CD4-positive, CD25-positive, alpha-beta regulatory T cell (primary cell): Measurements from ENCODE around the gene CENPP. TPM values are rescaled to one million over a fixed set of nuclear protein-coding genes. Genes with fewer than 3 reads are reported as not detected.

Source experiments
- ATAC-seq, 2 donors: fragments of 150-1000 bp; cut with Tn5 transposase; one replicate each; pipeline ENCODE4 v1.10.0; 2021; ENCODE audit warnings: low read depth in 2 of 2, moderate number of reproducible peaks in 2 of 2, moderate library complexity in 1 of 2
- DNase-seq, 3 donors: peaks; one replicate each; pipeline versions ENCODE4 v3.0.0 to v3.0.0-alpha.2; 2012 to 2022; ENCODE audit warnings: mixed read lengths in 1 of 3
- H3K27ac ChIP-seq: one replicate; pipeline ENCODE4 v1.7.0; 2013; ENCODE audit warnings: mild to moderate bottlenecking, low read length; ENCODE audit not compliant: insufficient read depth, poor library complexity, severe bottlenecking
- H3K27me3 ChIP-seq: one replicate; pipeline ENCODE4 v1.7.0; 2013; ENCODE audit warnings: low read length; ENCODE audit not compliant: control insufficient read depth, insufficient read depth
- H3K36me3 ChIP-seq: one replicate; pipeline ENCODE4 v1.7.0; 2013; ENCODE audit warnings: mild to moderate bottlenecking, low read length, moderate library complexity; ENCODE audit not compliant: control insufficient read depth, insufficient read depth
- H3K4me1 ChIP-seq: 2 replicates; pipeline ENCODE4 v1.7.0; 2013; ENCODE audit warnings: mild to moderate bottlenecking, low read length; ENCODE audit not compliant: insufficient read depth, control insufficient read depth, poor library complexity, severe bottlenecking
- H3K4me3 ChIP-seq: one replicate; pipeline ENCODE4 v1.7.0; 2013; ENCODE audit warnings: low read depth, mild to moderate bottlenecking, low read length, moderate library complexity
- H3K9me3 ChIP-seq, 2 experiments: 1 replicate in 1 of 2; 2 replicates in 1 of 2; pipeline ENCODE4 v1.7.0; 2013; ENCODE audit warnings: low read length in 2 of 2, mild to moderate bottlenecking in 1 of 2, moderate library complexity in 1 of 2; ENCODE audit not compliant: control insufficient read depth in 2 of 2
- H3K27ac Mint-ChIP-seq, 3 donors: one replicate each; pipeline ENCODE4 v1.8.0; 2020 to 2022; ENCODE audit warnings: mild to moderate bottlenecking in 3 of 3, mixed read lengths in 3 of 3, moderate library complexity in 2 of 3
- H3K27me3 Mint-ChIP-seq: one replicate; pipeline ENCODE4 v1.8.0; 2022; ENCODE audit warnings: mild to moderate bottlenecking, mixed read lengths
- H3K36me3 Mint-ChIP-seq: one replicate; pipeline ENCODE4 v1.8.0; 2020; ENCODE audit warnings: mixed read lengths
- H3K4me1 Mint-ChIP-seq, 4 donors: one replicate each; pipeline ENCODE4 v1.8.0; 2020 to 2022; ENCODE audit warnings: mixed read lengths in 4 of 4, mild to moderate bottlenecking in 1 of 4
- H3K4me3 Mint-ChIP-seq, 4 donors: one replicate each; pipeline ENCODE4 v1.8.0; 2020 to 2022; ENCODE audit warnings: mild to moderate bottlenecking in 4 of 4, mixed read lengths in 4 of 4, moderate library complexity in 3 of 4
- H3K9me3 Mint-ChIP-seq, 7 donors: one replicate each; pipeline ENCODE4 v1.8.0; 2020 to 2022; ENCODE audit warnings: mixed read lengths in 7 of 7, mild to moderate bottlenecking in 3 of 7, moderate library complexity in 2 of 7
- polyA plus RNA-seq, 4 donors: library from polyadenylated mRNA; unstranded; fragments of 300-500 nt; fragmentation: Illumina TruSeq; gene quantifications; one replicate each; pipeline ENCODE4 v1.2.3, GENCODE V29; 2021
- total RNA-seq: library from RNA; stranded (reverse); gene quantifications from one replicate; pipeline ENCODE4 v1.2.3, GENCODE V29; 2022

CENPP gene
- total and polyA plus RNA-seq, 5 donors from 2014 or later: 2.7 to 6.1 (median 4.4) TPM

DNA sequence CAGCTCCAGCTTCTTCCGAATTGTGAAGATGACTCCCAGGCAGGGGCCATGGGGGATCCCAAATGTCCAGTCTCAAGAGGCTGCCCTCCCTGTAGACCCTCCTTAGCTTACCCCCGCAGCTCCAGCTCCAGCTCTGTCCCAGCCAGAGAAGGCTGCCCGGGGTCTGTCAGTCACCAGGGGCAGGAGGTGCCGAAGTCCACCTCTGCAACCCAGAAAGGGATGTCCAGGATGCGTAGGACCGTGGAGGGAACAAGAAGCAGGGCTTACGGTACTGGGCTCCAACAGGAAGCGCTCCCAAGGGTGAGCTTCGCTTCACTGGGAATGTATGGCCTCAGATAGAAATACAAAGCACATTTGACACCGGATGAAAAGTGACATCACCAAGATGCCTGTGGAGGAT lies 338.2 kb downstream of the CENPP start:
- peaks cover 5% of the 10 kb centered on the region for H3K36me3 Mint-ChIP-seq
- no peaks in the 10 kb centered on the region for H3K9me3 ChIP-seq
- H3K4me3 Mint-ChIP-seq: no peak overlapping the region
- ATAC-seq: no peak
- no peak overlapping the region for H3K27ac Mint-ChIP-seq
- H3K4me1 ChIP-seq: peaks cover 12% of the 10 kb centered on the region
- no peak overlapping the region for H3K27ac ChIP-seq
- no peaks in the 10 kb centered on the region for H3K27me3 ChIP-seq
- H3K36me3 ChIP-seq: peaks cover 8% of the 10 kb centered on the region
- no peak overlapping the region for H3K4me3 ChIP-seq
- no peaks in the 10 kb centered on the region for H3K9me3 Mint-ChIP-seq
- no peak for DNase-seq
- peaks cover 10 to 66% (median 48%) of the 10 kb centered on the region in 4 donors for H3K4me1 Mint-ChIP-seq
- H3K27me3 Mint-ChIP-seq: no peaks in the 10 kb centered on the region

DNA sequence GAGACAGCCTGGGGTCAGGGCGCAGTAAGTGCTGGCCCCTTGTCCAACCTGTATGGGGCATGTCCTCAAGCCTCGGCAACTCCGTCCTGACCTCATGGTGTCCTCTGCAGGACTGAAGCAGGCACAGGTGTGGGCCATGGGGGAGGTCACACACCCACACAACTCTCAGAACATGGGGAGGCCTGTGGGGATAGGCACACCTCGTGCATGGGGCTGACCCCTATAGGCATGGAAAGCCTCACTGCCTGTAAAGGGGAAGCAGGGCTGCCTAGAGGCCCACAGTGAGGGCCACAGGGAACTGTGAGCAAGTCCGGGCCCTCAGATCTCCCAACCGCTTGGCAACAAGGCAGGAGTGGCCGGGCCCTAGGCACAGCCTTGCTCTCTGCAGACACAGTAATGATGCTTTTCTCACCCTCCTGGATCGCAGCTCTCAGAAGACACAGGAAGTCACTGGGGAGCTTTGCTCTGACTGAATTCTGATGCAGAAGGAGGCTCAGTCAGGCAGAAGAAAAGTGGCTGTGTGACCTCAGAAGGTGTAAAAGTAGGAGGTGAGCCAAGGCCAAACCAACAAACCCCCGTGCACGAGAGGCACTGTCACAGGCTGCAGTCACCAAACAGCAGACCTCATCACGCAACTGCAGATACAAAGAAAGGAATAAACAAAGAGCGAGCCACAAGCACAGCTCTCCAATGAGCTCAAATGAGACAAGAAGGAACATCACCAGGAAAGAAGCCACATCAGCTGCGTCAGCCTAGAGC lies 338.8 kb downstream of the CENPP start:
- peak in 1 of 2 donors; percentile 37 for ATAC-seq
- Histone ChIP-seq H3K4me1 (peaks cover 19% of the 10 kb centered on the region), H3K4me3 (no peak overlapping the region), H3K27ac (no peak overlapping the region), H3K27me3 (no peaks in the 10 kb centered on the region), H3K36me3 (peaks cover 8% of the 10 kb centered on the region), H3K9me3 (no peaks in the 10 kb centered on the region)
- peaks cover 10 to 70% (median 51%) of the 10 kb centered on the region in 4 donors for H3K4me1 Mint-ChIP-seq
- peaks cover 5% of the 10 kb centered on the region for H3K36me3 Mint-ChIP-seq
- H3K27me3 Mint-ChIP-seq: no peaks in the 10 kb centered on the region
- H3K4me3 Mint-ChIP-seq: peak overlapping the region in 3 of 4 donors; percentile 8 to 79 (median 54)
- peak overlapping the region in 2 of 3 donors; percentile 73 to 82 for H3K27ac Mint-ChIP-seq
- DNase-seq: peak in 2 of 3 donors; percentile 6 to 49
- no peaks in the 10 kb centered on the region for H3K9me3 Mint-ChIP-seq

- Histone ChIP-seq H3K4me3 (no peak overlapping the region), H3K27me3 (no peaks in the 10 kb centered on the region), H3K4me1 (peaks cover 25% of the 10 kb centered on the region), H3K9me3 (no peaks in the 10 kb centered on the region), H3K36me3 (peaks cover 8% of the 10 kb centered on the region), H3K27ac (no peak overlapping the region)
- peak overlapping the region in 2 of 3 donors; percentile 47 to 80 for H3K27ac Mint-ChIP-seq
- peaks cover 15 to 73% (median 50%) of the 10 kb centered on the region in 4 donors for H3K4me1 Mint-ChIP-seq
- DNase-seq (no peak), ATAC-seq (no peak)
- H3K36me3 Mint-ChIP-seq: peaks cover 5% of the 10 kb centered on the region
- H3K4me3 Mint-ChIP-seq: peak overlapping the region in 2 of 4 donors; percentile 29 to 100
- H3K9me3 Mint-ChIP-seq: no peaks in the 10 kb centered on the region
- H3K27me3 Mint-ChIP-seq: no peaks in the 10 kb centered on the region
Measured at GRCh38 chr9:92665836-92666235, 340.1 kb downstream of the CENPP start.

DNA sequence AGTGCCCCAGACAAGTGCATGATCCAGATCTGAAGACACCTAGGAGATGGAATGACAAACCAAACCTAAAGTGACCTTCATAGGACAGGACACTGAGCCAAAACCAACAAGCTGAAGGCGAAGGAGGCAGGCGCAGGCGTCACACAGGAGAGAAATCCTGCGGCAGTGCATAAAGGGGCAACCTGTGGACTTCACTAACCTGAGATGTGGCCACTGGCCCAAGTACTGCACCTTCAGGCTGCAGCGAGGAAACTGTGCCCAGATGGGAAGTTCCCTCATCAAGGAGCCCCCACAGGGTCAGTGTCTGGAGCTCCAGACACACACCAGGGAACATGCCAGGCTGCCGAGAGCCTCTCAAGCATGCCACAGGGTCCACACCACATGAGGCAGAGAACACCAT lies 340.5 kb downstream of the CENPP start:
- no peak for ATAC-seq
- peaks cover 5% of the 10 kb centered on the region for H3K36me3 Mint-ChIP-seq
- Histone ChIP-seq H3K27ac (no peak overlapping the region), H3K9me3 (no peaks in the 10 kb centered on the region), H3K27me3 (no peaks in the 10 kb centered on the region), H3K36me3 (peaks cover 8% of the 10 kb centered on the region), H3K4me1 (peaks cover 29% of the 10 kb centered on the region), H3K4me3 (no peak overlapping the region)
- peaks cover 15 to 74% (median 51%) of the 10 kb centered on the region in 4 donors for H3K4me1 Mint-ChIP-seq
- DNase-seq: no peak
- H3K4me3 Mint-ChIP-seq: peak overlapping the region in 3 of 4 donors; percentile 8 to 100 (median 29)
- no peaks in the 10 kb centered on the region for H3K27me3 Mint-ChIP-seq
- peak overlapping the region in 1 of 3 donors; percentile 47 for H3K27ac Mint-ChIP-seq
- no peaks in the 10 kb centered on the region for H3K9me3 Mint-ChIP-seq

- Mint-ChIP-seq H3K27ac (peak overlapping the region; percentile 48 to 78 (median 71)), H3K36me3 (peaks cover 5% of the 10 kb centered on the region), H3K4me1 (peaks cover 15 to 70% (median 50%) of the 10 kb centered on the region in 4 donors), H3K4me3 (peak overlapping the region in 3 of 4 donors; percentile 19 to 100 (median 46)), H3K27me3 (no peaks in the 10 kb centered on the region), H3K9me3 (no peaks in the 10 kb centered on the region)
- Histone ChIP-seq H3K27me3 (no peaks in the 10 kb centered on the region), H3K9me3 (no peaks in the 10 kb centered on the region), H3K27ac (no peak overlapping the region), H3K36me3 (peaks cover 8% of the 10 kb centered on the region), H3K4me3 (no peak overlapping the region), H3K4me1 (peaks cover 30% of the 10 kb centered on the region)
- DNase-seq (no peak), ATAC-seq (no peak)
Measured at GRCh38 chr9:92666912-92667532, 341.3 kb downstream of the CENPP start.

GRCh38 chr9:92668746-92669526 lies 343.2 kb downstream of the CENPP start:
- H3K9me3 Mint-ChIP-seq: no peaks in the 10 kb centered on the region
- H3K27ac Mint-ChIP-seq: peak overlapping the region in 2 of 3 donors; percentile 87
- peaks cover 10 to 64% (median 43%) of the 10 kb centered on the region in 4 donors for H3K4me1 Mint-ChIP-seq
- Histone ChIP-seq H3K27me3 (no peaks in the 10 kb centered on the region), H3K9me3 (no peaks in the 10 kb centered on the region), H3K4me1 (peaks cover 30% of the 10 kb centered on the region), H3K27ac (peak overlapping the region; percentile 87), H3K36me3 (no peaks in the 10 kb centered on the region), H3K4me3 (peak overlapping the region; percentile 83)
- H3K27me3 Mint-ChIP-seq: no peaks in the 10 kb centered on the region
- H3K36me3 Mint-ChIP-seq: no peaks in the 10 kb centered on the region
- H3K4me3 Mint-ChIP-seq: peak overlapping the region; percentile 97 to 100 (median 98)
- no peak for ATAC-seq
- peak in 2 of 3 donors; percentile 18 to 31 for DNase-seq

- peak overlapping the region; percentile 97 to 100 (median 98) for H3K4me3 Mint-ChIP-seq
- H3K4me1 Mint-ChIP-seq: peaks cover 10 to 59% (median 42%) of the 10 kb centered on the region in 4 donors
- H3K9me3 ChIP-seq: no peaks in the 10 kb centered on the region
- peak overlapping the region; percentile 87 for H3K27ac ChIP-seq
- no peaks in the 10 kb centered on the region for H3K36me3 ChIP-seq
- H3K27ac Mint-ChIP-seq: peak overlapping the region; percentile 66 to 87 (median 87)
- H3K36me3 Mint-ChIP-seq: no peaks in the 10 kb centered on the region
- H3K27me3 Mint-ChIP-seq: no peaks in the 10 kb centered on the region
- H3K27me3 ChIP-seq: no peaks in the 10 kb centered on the region
- H3K4me1 ChIP-seq: peaks cover 30% of the 10 kb centered on the region
- H3K9me3 Mint-ChIP-seq: no peaks in the 10 kb centered on the region
- ATAC-seq: peak in 1 of 2 donors; percentile 1
- H3K4me3 ChIP-seq: peak overlapping the region; percentile 83
- DNase-seq: peak in 1 of 3 donors; percentile 45
Measured at GRCh38 chr9:92669527-92669889, 343.8 kb downstream of the CENPP start.
